HG03103 (cell line): ENCODE measurements around the gene KCTD3.

Experiments used
- ATAC-seq: cut with Tn5 transposase; IDR thresholded peaks from one replicate; pipeline ENCODE4 v1.9.1; 2021; ENCODE audit warnings: low read depth; ENCODE audit not compliant: unreplicated experiment

KCTD3 gene

DNA sequence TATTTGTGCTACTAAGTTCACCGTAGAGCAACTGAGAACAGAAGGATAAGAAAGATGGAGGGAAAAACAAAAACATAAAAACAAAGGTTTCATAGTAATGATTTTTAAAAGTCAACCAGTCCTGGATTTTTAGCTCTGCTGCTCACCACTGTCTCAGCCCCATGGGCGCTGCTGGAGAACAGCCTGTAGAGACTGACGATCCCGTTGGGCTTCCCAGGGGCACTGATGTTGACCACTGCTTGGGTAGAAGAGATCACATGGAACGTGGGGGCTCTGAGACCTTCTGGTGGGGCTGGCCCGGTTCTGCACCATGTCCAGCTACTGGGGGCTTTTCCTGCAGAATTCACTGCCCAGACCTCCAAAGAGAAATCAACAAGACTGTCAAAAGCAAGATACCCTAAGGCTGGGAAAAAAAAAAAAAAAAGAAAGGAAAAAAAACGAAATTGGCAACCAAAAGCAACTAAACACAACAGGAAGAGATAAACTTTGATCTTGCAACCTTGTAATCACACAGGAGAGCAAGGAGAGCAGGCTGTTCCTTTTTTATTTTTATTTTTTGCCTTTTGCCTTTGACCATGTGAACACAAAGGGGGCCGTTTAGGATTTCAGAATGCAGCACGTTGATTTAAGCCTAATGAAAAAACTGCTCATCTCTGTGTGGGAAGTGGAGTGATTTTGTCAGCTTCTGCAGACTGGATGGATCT lies 83.5 kb downstream of the KCTD3 start:
- ATAC-seq: no peak

DNA sequence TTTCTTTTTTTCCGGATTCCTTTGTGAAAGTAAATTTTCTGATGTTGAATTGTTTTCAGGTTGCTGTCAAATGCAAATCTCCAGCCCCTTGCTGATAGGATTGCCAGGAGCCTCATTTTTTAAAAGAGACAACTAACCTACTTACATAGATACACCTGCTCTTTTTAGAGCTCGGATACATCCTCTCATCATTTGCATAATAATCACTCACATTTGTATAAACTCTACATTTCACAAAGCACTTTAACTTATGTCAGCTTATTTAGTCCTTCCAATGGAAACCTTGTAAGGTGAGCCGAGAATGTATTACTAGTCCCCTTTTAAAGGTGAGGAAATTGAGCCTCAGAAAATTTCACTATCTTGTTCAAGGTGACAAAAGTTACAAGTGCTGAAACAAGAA lies 84.8 kb downstream of the KCTD3 start:
- ATAC-seq: no peak

DNA sequence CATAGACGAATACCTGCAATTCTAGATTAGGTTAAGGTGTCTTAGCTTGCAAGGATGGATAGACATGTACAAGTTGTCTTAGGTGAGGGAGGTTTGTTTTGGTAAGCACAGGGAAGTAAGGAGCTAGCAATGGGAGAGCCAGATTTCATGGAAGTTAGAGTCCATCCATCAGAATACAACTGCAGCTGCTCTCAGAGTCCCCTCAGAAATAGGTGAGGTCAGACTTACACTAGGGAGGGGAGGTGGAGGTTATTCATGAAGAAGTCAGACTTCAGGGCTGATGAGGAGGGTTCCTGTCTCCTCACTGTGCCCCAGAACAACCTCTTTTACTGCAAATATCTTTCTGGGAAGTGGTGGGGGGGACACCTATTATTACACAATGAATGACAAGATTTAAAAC lies 85.3 kb downstream of the KCTD3 start:
- no peak for ATAC-seq

DNA sequence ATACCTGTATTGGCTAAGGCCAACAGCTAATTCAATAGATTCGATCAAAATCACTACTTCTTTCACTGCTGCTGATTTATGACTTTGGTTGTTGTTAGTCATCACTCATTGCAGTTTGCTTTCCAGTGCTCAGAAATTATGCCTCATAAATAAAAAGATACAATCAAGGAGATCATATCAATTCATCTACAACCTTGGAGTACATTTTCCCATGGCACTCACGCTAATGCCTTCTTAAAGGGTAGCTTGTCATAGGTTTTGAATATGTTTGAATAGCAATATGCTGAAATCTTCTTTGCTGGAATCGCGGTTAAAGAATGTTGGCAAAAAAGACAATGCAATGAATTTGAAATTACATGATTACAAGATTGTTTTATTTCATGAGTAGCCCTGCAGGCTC lies 89.9 kb downstream of the KCTD3 start:
- ATAC-seq: no peak

DNA sequence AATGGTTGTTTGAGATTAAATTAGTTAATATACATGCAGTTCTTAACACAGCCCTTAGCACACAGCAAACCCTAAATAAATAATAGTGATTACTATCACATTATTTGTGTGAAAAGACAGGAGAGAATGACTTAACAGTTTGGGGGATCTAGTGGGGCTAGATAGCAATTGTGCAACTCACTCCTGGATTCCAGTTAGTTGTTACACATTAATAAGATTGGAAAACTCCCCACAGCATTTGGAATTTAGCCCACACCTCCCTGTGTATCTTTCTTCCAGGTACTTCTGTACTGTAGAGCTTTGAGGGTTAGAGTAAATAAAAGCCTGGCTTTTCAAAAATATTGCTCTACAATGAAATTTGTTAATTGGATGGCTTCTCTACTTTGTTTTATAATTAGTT lies 93.2 kb downstream of the KCTD3 start:
- no peak for ATAC-seq

DNA sequence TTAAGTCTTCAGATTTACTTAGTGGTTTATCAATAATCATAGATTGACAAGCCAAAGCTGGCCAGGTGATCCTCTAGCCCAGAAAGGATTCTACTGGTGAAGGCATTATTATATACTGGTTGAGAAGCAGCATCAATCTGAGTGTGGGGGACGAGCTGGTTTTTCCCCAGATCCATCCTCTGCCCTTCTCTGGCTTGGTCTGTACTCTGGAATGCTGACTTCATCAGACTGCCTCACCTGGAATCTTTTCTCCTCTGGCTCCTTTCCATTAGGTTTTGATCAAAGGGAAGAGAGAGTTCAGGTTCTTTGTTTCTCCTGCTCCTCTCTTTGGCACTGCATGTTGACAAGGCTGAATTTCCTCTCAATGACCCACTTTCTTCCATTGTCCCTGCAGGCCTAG lies 93.9 kb downstream of the KCTD3 start:
- ATAC-seq: no peak

DNA sequence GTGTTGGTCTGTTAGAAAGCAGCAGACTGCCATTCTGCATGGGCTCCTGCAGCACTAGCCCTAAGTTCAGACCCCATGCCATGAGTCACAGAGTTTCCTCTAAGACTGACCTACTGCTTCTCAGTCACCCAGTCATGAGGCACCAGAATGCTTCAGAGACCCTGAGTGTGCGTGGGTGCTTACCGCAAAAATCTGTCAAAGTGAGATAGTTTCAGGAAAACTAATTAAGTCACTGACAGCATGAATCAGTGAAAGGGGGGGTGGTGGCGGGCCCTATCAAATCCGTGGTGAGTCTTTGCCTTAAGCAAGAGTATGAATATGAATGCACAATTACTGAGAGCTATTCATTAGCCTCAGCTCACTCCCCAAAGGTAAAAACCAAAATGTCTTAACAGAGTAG lies 98.1 kb downstream of the KCTD3 start:
- no peak for ATAC-seq

DNA sequence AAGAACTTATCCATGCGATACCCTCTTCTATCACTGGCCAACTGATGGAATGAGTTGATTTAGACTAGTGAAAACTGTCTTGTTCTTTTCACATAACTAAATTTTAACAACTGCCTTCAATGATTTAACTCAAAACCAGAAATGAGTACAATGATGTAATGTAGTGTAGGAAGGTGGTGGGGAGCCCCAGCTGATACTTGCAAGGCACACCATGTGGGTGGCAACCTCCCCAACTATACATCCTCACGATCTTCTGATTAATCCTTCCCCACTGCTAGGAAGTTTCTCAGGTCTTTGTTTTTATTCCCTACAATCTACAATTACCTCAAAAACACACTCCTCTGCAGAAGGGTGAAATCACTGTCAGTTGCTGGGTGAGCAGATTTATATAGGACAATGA lies 100.7 kb downstream of the KCTD3 start:
- ATAC-seq: no peak

DNA sequence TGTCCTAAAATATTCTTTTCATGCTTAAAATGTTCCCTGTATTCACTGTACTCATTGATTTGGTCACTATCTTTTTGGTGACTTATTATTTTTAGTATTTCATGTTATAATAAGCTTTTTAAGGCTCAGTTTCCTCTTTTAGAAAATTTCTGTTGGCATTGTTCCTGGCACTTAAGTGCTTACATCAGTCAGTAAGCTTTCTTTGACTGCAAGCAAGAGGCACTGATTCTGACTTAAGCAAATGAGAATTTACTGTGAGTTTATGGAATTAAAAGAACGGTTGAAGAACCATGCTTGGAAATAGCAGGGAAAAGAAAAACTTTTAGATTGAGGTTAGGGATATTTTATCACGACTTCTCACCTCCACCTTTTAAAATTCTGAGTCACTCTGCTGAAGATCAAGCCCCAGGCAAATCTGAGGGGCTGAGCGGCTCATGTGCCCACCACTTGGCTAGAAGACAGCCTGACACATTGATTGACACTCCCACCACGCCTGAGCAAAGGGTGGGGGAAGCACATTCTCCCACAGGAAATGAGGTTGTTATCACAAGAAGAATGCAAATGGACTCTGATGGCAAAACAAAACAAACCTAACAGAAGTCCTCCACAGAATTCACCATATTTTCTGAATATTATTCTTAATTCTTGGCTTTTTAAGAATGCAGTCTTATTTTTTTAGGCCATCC lies 102.8 kb downstream of the KCTD3 start:
- no peak for ATAC-seq
